ENCODE results near the gene CYB561D2. TPM values are rescaled to one million over a fixed set of nuclear protein-coding genes. Genes with fewer than 3 reads are reported as not detected.

Gene CYB561D2
- total RNA-seq, 1 donor from 2014 or later, result 38.5 TPM

DNA sequence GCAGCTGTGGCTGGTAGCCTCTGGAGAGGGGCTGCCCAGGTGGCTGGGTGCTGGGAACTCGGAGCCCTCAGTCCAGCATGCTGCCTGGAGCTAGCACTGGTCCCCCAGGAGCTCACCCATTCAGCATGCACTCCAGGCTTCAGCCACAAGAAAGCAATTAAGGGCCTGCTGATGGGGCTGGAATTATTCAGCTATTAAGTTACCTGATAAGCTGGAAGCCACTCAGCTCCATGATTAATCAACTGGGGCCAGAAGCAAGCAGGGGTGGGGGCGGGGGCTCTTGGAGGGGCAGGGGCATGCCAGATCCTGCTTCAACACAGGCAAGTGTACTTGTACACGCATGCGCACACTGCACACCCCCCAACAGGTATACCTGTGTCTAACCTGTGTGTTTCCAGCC lies 30.7 kb downstream of the CYB561D2 start:
- no peak for DNase-seq (ENCODE audit: low read depth)
- TF ChIP-seq, protein P1, sequence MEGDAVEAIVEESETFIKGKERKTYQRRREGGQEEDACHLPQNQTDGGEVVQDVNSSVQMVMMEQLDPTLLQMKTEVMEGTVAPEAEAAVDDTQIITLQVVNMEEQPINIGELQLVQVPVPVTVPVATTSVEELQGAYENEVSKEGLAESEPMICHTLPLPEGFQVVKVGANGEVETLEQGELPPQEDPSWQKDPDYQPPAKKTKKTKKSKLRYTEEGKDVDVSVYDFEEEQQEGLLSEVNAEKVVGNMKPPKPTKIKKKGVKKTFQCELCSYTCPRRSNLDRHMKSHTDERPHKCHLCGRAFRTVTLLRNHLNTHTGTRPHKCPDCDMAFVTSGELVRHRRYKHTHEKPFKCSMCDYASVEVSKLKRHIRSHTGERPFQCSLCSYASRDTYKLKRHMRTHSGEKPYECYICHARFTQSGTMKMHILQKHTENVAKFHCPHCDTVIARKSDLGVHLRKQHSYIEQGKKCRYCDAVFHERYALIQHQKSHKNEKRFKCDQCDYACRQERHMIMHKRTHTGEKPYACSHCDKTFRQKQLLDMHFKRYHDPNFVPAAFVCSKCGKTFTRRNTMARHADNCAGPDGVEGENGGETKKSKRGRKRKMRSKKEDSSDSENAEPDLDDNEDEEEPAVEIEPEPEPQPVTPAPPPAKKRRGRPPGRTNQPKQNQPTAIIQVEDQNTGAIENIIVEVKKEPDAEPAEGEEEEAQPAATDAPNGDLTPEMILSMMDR (conservative IDR thresholded peaks at IDR 0.05; ENCODE audit: low read depth, low read length), result no peak
- no peak overlapping the region for H3K4me3 ChIP-seq (ENCODE audit: low read depth, low read length)

DNA sequence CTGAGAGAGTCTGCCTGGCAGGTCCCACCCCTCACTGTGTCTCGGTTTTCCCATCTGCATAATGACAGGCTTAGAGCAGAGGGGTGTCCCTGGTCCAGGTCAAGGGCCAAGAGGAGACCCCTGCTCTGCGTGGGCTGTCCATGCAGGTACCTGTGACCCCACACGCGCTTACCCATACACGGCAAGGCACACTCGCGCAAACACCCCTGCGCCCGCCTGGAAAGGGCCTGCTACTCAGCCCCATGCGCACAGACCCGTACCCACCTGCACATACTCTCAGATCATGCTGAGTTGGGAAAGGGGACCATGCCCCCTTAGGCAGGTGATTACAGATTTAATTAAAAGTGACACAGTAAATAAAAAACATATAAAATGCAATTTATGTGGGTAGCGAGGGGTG lies 32.1 kb downstream of the CYB561D2 start:
- TF ChIP-seq, protein P1 (conservative IDR thresholded peaks at IDR 0.05; ENCODE audit: low read depth, low read length), result no peak
- DNase-seq (ENCODE audit: low read depth), result no peak
- H3K4me3 ChIP-seq (ENCODE audit: low read depth, low read length), result no peak overlapping the region

GRCh38 chr3:50383750-50384149 lies 33.1 kb downstream of the CYB561D2 start:
- TF ChIP-seq, protein P1 (conservative IDR thresholded peaks at IDR 0.05; ENCODE audit: low read depth, low read length), result no peak

DNA sequence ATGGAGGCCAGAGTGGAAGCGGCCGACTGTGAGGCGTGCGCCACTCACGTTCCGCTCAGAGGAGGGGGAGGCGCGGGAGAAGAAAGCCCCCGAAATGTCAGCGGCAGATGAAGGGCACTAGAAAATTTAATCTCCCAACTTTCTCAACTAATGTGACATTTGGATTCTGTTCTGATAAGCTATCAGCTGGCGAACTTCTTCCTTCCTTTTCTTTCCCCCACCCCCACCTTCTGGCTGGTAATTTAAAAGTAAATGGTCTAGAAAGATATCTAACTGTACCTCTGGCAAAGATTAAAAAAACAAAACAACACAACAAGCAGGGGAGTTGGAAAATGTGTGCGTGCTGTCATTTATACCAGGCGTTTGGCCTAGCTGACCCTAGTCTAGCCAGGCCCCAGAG lies 35.1 kb downstream of the CYB561D2 start:
- TF ChIP-seq, protein P1 (conservative IDR thresholded peaks at IDR 0.05; ENCODE audit: low read depth, low read length), result no peak
- no peak overlapping the region for H3K4me3 ChIP-seq (ENCODE audit: low read depth, low read length)
- DNase-seq (ENCODE audit: low read depth), result no peak

More at GRCh38 chr3:50383750-50384149, 33.1 kb downstream of the CYB561D2 start:
- no peak for DNase-seq (ENCODE audit: low read depth)
- no peak overlapping the region for H3K4me3 ChIP-seq (ENCODE audit: low read depth, low read length)

GRCh38 chr3:50388016-50388719 lies 37.5 kb downstream of the CYB561D2 start:
- no peak overlapping the region for H3K4me3 ChIP-seq (ENCODE audit: low read depth, low read length)
- TF ChIP-seq, protein P1 (conservative IDR thresholded peaks at IDR 0.05; ENCODE audit: low read depth, low read length), result peak; percentile 55
- no peak for DNase-seq (ENCODE audit: low read depth)

DNA sequence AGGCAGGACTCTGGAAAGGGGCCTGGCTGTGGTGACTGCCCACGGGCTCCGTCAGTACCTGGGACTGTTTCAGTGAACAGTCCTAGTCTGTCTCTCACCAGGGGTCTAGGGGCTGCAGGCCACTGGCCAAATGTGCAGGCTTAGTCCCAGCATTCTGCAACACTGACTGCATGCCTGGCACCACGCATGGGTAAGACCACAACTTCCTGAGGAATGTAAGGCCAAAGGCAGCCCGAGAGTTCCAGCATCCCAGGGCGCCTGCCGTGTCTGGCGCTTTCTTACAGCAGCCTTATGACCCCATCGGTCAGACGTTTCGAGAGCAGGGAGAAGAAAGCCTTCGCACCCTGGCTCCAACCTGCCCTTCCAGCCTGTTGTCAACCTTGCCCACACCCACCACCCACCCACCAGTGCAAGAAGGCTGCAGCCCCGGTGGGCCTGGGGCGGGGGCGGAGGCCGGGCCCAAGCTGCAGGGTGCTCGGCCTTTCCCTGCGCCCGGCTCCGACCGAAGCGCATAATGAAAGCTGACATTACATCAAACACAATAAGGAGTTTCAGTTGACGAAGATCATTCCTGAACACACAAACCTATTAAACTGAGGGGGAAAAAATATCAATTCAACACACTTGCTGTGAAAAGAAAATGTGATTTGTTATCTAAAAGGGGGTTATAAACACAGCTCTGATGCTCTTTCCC lies 38.2 kb downstream of the CYB561D2 start:
- H3K4me3 ChIP-seq (ENCODE audit: low read depth, low read length), result no peak overlapping the region
- DNase-seq (ENCODE audit: low read depth), result no peak
- TF ChIP-seq, protein P1 (conservative IDR thresholded peaks at IDR 0.05; ENCODE audit: low read depth, low read length), result no peak

Measured in epithelial cell of proximal tubule (primary cell).